Stomach (tissue), 4 donors: ENCODE data around the gene FAM168A.

Source experiments
- CTCF ChIP-seq, 7 experiments: fragments of 450-650 bp in 4 of 7; fragments of 200-600 bp in 3 of 7; sonication (generic) in 3 of 7; IDR thresholded peaks; one replicate each; pipeline ENCODE4 v1.5.1; 2016 to 2019; ENCODE audit warnings: antibody characterized with exemption in 7 of 7, control low read depth in 2 of 7, mild to moderate bottlenecking in 1 of 7
- POLR2A ChIP-seq, 4 donors: fragments of 450-650 bp; IDR thresholded peaks; one replicate each; pipeline ENCODE4 v1.6.1; 2016; ENCODE audit warnings: antibody characterized with exemption in 4 of 4, control low read depth in 2 of 4, mild to moderate bottlenecking in 1 of 4, moderate library complexity in 1 of 4
- POLR2AphosphoS5 ChIP-seq, 3 donors: sonication (generic); formaldehyde crosslinking; IDR thresholded peaks; one replicate each; pipeline ENCODE4 v1.6.1; 2016; ENCODE audit warnings: antibody characterized with exemption in 3 of 3

GRCh38 chr11:73458201-73458600, 139.7 kb downstream of the FAM168A start:
- TF ChIP-seq CTCF (IDR thresholded peaks at IDR 0.05) = no peak
- no peak for TF ChIP-seq POLR2A (IDR thresholded peaks at IDR 0.05)
- no peak for TF ChIP-seq POLR2AphosphoS5 (IDR thresholded peaks at IDR 0.05)
